ENCODE measurements around the gene LGALS7B. TPM values are rescaled to one million over a fixed set of nuclear protein-coding genes. Genes with fewer than 3 reads are reported as not detected.
"Not testable (repeated sequence)": the region's sequence is repeated elsewhere in the genome, so short reads cannot be mapped to it uniquely, and the experiment has no call there.

Gene LGALS7B
- total RNA-seq, 2 donors from 2014 or later = not detected

GRCh38 chr19:38826856-38827551 lies 38.0 kb downstream of the LGALS7B start:
- 81 to 83% methylated on average over 4 to 6 of the region's 6 CpGs for WGBS, 2 donors
- intact Hi-C loops (cut with DNase I) = no loop called here
- DNase-seq (no peak), ATAC-seq (no peak)
- Histone ChIP-seq H3K4me1 (peaks cover 16% of the 10 kb centered on the region), H3K4me3 (no peak overlapping the region), H3K36me3 (replicated peaks in 1 of 2; ENCODE audit: insufficient read depth in 1 of 2, low read depth in 2 of 2) (peaks cover 0 to 3% of the 10 kb centered on the region in 2 donors), H3K27me3 (no peaks in the 10 kb centered on the region), H3K27ac (no peak overlapping the region), H3K9me3 (no peaks in the 10 kb centered on the region)
- TF ChIP-seq POLR2A (IDR thresholded peaks at IDR 0.05) = no peak
- TF ChIP-seq CTCF (IDR thresholded peaks at IDR 0.05) = no peak

GRCh38 chr19:38829203-38829602 lies 40.2 kb downstream of the LGALS7B start:
- H3K27ac ChIP-seq; H3K9me3 ChIP-seq; H3K36me3 ChIP-seq (replicated peaks in 1 of 2; ENCODE audit: insufficient read depth in 1 of 2, low read depth in 2 of 2); intact Hi-C loops (cut with DNase I); H3K27me3 ChIP-seq; H3K4me3 ChIP-seq; DNase-seq; ATAC-seq: not testable (repeated sequence)
- 79 to 95% methylated on average over 6 to 7 of the region's 7 CpGs for WGBS, 2 donors
- peaks cover 26% of the 10 kb centered on the region for H3K4me1 ChIP-seq

- peak overlapping the region in 2 of 4 donors; percentile 90 to 94 for H3K27ac ChIP-seq
These were observed 41.2 kb downstream of the LGALS7B start for GRCh38 chr19:38830039-38830733.

GRCh38 chr19:38831142-38831605 lies 42.2 kb downstream of the LGALS7B start:
- Histone ChIP-seq H3K4me1 (peaks cover 37% of the 10 kb centered on the region), H3K36me3 (replicated peaks in 1 of 2; ENCODE audit: insufficient read depth in 1 of 2, low read depth in 2 of 2) (peaks cover 2 to 3% of the 10 kb centered on the region in 2 donors), H3K4me3 (peak overlapping the region; percentile 43 to 56), H3K27ac (peak overlapping the region; percentile 86 to 94 (median 92)), H3K27me3 (no peaks in the 10 kb centered on the region), H3K9me3 (no peaks in the 10 kb centered on the region)
- peak; percentile 74 to 88 (median 86) for DNase-seq
- TF ChIP-seq CTCF (IDR thresholded peaks at IDR 0.05) (no peak), POLR2A (IDR thresholded peaks at IDR 0.05) (no peak)
- intact Hi-C loops (cut with DNase I) = no loop called here
- WGBS, 2 donors = 0 to 1% methylated on average over 5 to 16 of the region's 16 CpGs
- peak; percentile 55 for ATAC-seq

More at GRCh38 chr19:38830039-38830733, 41.2 kb downstream of the LGALS7B start:
- Histone ChIP-seq H3K4me1 (peaks cover 27% of the 10 kb centered on the region), H3K27me3 (no peaks in the 10 kb centered on the region), H3K9me3 (no peaks in the 10 kb centered on the region), H3K36me3 (replicated peaks in 1 of 2; ENCODE audit: insufficient read depth in 1 of 2, low read depth in 2 of 2) (no peaks in the 10 kb centered on the region), H3K4me3 (no peak overlapping the region)
- TF ChIP-seq CTCF (IDR thresholded peaks at IDR 0.05) = no peak
- TF ChIP-seq POLR2A (IDR thresholded peaks at IDR 0.05) = no peak
- 48 to 50% methylated on average over 4 of the region's 4 CpGs for WGBS, 2 donors
- intact Hi-C loops (cut with DNase I) = no loop called here
- DNase-seq = no peak
- ATAC-seq = no peak

GRCh38 chr19:38833092-38833425 lies 44.1 kb downstream of the LGALS7B start:
- Histone ChIP-seq H3K9me3 (no peaks in the 10 kb centered on the region), H3K36me3 (replicated peaks in 1 of 2; ENCODE audit: insufficient read depth in 1 of 2, low read depth in 2 of 2) (peaks cover 9 to 17% of the 10 kb centered on the region in 2 donors), H3K4me3 (no peak overlapping the region), H3K27ac (peak overlapping the region in 2 of 4 donors; percentile 90 to 93), H3K4me1 (peaks cover 55% of the 10 kb centered on the region), H3K27me3 (no peaks in the 10 kb centered on the region)
- WGBS, 2 donors = 91% methylated on average over 7 of the region's 7 CpGs
- no peak for DNase-seq
- no peak for ATAC-seq
- TF ChIP-seq CTCF (IDR thresholded peaks at IDR 0.05) (no peak), POLR2A (IDR thresholded peaks at IDR 0.05) (no peak)
- intact Hi-C loops (cut with DNase I) = no loop called here
